Parathyroid adenoma (tissue), 2 donors: ENCODE measurements around the gene C8G.

ENCODE experiments used
- H2AFZ ChIP-seq: fragments of 300-600 bp; sonication (generic); one replicate; pipeline ENCODE4 v1.7.0; 2017; ENCODE audit warnings: antibody characterized with exemption, mild to moderate bottlenecking
- H3K27ac ChIP-seq: fragments of 300-600 bp; sonication (generic); one replicate; pipeline ENCODE4 v1.7.0; 2017
- H3K27me3 ChIP-seq: fragments of 300-600 bp; sonication (generic); one replicate; pipeline ENCODE4 v1.7.0; 2017; ENCODE audit warnings: low read length; ENCODE audit not compliant: control insufficient read depth, insufficient read depth
- H3K36me3 ChIP-seq: fragments of 300-600 bp; sonication (generic); one replicate; pipeline ENCODE4 v1.7.0; 2017; ENCODE audit warnings: low read length; ENCODE audit not compliant: control insufficient read depth, insufficient read depth
- H3K4me1 ChIP-seq: fragments of 300-600 bp; sonication (generic); one replicate; pipeline ENCODE4 v1.7.0; 2017; ENCODE audit warnings: control low read depth
- H3K4me2 ChIP-seq: fragments of 300-600 bp; sonication (generic); one replicate; pipeline ENCODE4 v1.7.0; 2017; ENCODE audit warnings: low read length
- H3K4me3 ChIP-seq: fragments of 300-600 bp; sonication (generic); one replicate; pipeline ENCODE4 v1.7.0; 2017; ENCODE audit warnings: low read depth, low read length
- H3K79me2 ChIP-seq: fragments of 300-600 bp; sonication (generic); one replicate; pipeline ENCODE4 v1.7.0; 2017; ENCODE audit warnings: control low read depth
- H3K9ac ChIP-seq: fragments of 300-600 bp; sonication (generic); one replicate; pipeline ENCODE4 v1.7.0; 2017; ENCODE audit warnings: mild to moderate bottlenecking
- H3K9me3 ChIP-seq: fragments of 300-600 bp; sonication (generic); one replicate; pipeline ENCODE4 v1.7.0; 2017; ENCODE audit warnings: low read length; ENCODE audit not compliant: control insufficient read depth
- TF ChIP-seq, protein P1 (sequence below): fragments of 300-600 bp; sonication (generic); IDR thresholded peaks from one replicate; pipeline ENCODE4 v1.7.0; 2017; ENCODE audit warnings: antibody characterized with exemption, mild to moderate bottlenecking
- donor health status: primary hyperparathyroidism.

The C8G gene

DNA sequence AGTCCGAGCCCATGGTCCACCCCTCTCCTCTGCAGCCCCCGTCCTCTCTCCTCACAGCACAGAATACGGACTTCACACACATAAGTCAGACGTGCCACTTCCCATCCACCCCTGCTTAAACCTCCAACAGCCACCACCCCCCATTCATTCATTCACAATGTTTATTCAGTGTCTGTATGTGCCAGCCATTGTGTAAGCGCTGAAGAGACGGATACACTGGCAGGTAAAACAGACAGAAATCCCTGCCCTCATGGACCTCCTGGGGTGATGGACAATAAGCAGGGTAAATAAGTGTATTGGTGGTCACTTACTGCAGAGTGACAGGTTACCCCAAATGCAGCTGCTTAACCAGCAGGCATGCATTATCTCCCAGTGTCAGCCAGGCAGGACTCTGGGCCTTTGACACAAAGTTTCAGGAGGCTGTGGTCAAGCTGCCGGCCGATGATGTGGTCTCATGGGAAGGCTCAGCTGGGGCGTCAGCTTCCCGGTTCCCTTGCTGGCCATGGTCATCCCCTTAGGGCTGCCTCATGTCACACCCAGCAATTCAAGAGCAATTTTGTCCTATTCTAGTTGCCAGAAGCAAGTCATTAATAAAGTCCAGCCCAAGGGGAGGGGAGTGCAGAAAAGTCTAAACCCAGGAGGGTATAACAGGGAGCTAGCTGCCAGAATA is 45.3 kb downstream of the C8G start:
- Histone ChIP-seq H3K4me2 (no peak overlapping the region), H3K27me3 (no peaks in the 10 kb centered on the region), H3K4me1 (no peaks in the 10 kb centered on the region), H3K36me3 (no peaks in the 10 kb centered on the region), H3K79me2 (no peaks in the 10 kb centered on the region), H3K9ac (no peak overlapping the region), H2AFZ (no peak overlapping the region), H3K27ac (no peak overlapping the region), H3K4me3 (no peak overlapping the region), H3K9me3 (no peaks in the 10 kb centered on the region)
- TF ChIP-seq, protein P1, sequence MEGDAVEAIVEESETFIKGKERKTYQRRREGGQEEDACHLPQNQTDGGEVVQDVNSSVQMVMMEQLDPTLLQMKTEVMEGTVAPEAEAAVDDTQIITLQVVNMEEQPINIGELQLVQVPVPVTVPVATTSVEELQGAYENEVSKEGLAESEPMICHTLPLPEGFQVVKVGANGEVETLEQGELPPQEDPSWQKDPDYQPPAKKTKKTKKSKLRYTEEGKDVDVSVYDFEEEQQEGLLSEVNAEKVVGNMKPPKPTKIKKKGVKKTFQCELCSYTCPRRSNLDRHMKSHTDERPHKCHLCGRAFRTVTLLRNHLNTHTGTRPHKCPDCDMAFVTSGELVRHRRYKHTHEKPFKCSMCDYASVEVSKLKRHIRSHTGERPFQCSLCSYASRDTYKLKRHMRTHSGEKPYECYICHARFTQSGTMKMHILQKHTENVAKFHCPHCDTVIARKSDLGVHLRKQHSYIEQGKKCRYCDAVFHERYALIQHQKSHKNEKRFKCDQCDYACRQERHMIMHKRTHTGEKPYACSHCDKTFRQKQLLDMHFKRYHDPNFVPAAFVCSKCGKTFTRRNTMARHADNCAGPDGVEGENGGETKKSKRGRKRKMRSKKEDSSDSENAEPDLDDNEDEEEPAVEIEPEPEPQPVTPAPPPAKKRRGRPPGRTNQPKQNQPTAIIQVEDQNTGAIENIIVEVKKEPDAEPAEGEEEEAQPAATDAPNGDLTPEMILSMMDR, result no peak

DNA sequence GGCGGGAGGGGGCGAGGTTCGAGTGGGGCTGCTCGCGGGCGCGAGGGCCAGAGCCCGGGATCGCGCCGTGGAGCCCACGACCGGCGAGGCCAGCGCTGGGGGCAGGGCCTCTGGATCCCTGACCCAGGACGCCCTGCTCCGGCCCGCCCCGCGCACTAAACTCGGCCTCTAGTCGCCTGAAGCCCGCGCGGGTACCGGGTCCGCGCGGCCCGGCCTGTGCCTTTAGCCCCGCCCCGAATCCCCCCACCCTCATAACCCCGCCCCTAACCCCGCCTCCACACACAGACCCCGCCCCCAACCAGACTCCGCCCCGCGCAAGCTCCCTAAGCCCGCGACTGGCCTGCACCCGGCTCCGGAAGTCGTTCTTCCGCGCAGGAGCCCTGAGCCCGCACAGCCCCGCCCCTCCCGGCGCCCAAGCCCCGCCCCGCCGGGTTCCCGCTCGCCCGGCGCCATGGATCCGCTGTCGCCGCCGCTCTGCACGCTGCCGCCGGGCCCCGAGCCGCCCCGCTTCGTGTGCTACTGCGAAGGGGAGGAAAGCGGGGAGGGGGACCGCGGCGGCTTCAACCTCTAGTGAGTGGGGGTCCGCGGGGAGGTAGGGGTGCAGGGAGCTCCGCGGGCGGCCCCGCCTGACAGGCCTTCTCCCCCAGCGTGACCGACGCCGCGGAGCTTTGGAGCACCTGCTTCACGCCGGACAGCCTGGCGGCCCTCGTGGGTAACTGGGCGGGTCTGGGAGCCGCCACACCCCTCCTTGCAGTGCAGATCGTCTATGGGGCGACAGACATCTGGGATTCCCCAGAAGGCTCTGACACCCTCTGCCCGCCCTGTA is 47.2 kb downstream of the C8G start, which contains the start of gene PAXX:
TSS of gene PAXX (plus strand) at position 430 of the 826 bp plus-strand sequence. CDS start at position 452, 22 bp downstream.
- H3K4me3 ChIP-seq, result peak within 1 kb of the TSS; percentile 79
- H3K79me2 ChIP-seq, result no peaks in the 10 kb centered on the region
- TF ChIP-seq, protein P1, result no peak
- no peaks in the 10 kb centered on the region for H3K9me3 ChIP-seq
- H3K4me2 ChIP-seq, result peak within 1 kb of the TSS; percentile 98
- peak within 1 kb of the TSS; percentile 59 for H2AFZ ChIP-seq
- no peaks in the 10 kb centered on the region for H3K27me3 ChIP-seq
- no peaks in the 10 kb centered on the region for H3K4me1 ChIP-seq
- H3K9ac ChIP-seq, result no peak within 1 kb of the TSS
- H3K36me3 ChIP-seq, result no peaks in the 10 kb centered on the region
- H3K27ac ChIP-seq, result peak within 1 kb of the TSS; percentile 49

DNA sequence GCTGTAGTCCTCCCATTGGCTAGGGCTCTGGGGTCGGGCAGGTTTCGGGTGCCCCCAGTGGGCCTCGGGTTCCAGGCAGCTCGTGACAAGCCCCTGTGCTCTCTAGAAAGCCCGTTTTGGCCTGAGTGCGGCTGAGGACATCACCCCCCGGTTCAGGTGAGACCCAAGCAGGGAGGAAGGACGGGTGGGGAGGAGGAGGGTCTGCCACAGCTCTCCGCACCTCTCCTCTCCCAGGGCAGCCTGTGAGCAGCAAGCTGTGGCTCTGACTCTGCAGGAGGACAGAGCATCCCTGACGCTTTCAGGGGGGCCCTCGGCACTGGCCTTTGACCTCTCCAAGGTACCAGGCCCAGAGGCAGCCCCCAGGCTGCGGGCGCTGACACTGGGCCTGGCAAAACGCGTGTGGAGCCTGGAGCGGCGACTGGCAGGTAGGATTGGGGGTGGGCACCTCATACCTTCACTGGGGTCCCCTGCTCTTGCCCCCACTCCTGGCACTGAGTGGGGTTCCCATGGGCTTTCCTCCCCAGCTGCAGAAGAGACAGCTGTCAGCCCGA is 47.9 kb downstream of the C8G start:
- Histone ChIP-seq H3K27ac (no peak overlapping the region), H3K9ac (no peak overlapping the region), H3K79me2 (no peaks in the 10 kb centered on the region), H3K4me1 (no peaks in the 10 kb centered on the region), H3K36me3 (no peaks in the 10 kb centered on the region), H2AFZ (peak overlapping the region; percentile 59), H3K27me3 (no peaks in the 10 kb centered on the region), H3K4me2 (peak overlapping the region; percentile 98), H3K9me3 (no peaks in the 10 kb centered on the region), H3K4me3 (peak overlapping the region; percentile 79)
- TF ChIP-seq, protein P1, result no peak

DNA sequence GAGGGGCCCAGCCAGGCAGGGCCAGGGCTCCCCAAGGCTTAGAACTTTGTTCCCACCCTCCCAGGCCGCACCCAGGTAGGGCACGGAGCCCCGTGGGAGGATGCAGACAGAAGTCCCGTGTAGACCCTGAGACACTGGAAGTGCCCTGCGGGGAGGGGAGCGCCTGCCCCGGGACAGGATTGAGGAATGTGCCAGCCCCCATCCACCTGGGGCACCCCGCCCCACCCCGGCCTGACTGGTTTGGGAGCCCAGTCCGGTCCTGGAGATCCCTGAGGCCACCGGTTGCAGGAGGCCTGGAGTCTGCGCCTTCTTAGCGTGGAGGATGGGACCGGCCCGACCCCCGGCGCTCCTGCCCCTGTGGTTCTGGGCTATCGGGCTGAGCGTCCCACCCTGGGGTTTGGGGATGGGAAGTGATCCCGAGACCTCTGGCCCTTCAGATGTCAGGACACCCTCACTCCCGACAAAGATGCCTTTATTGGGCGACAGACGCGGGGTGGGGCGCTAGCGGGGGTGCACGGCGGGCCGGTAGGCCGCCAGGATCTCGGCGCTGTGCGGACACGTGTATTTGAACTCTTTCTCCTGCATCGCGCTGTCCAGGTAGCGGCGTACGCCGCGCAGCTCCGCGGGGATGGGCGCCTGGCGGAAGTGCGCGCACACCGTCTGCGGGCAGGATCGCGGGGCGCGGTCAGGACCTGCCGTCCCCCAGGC is 49.3 kb downstream of the C8G start:
- no peak overlapping the region for H3K27ac ChIP-seq
- H2AFZ ChIP-seq, result no peak overlapping the region
- H3K9me3 ChIP-seq, result no peaks in the 10 kb centered on the region
- H3K4me1 ChIP-seq, result no peaks in the 10 kb centered on the region
- H3K36me3 ChIP-seq, result no peaks in the 10 kb centered on the region
- H3K27me3 ChIP-seq, result no peaks in the 10 kb centered on the region
- H3K4me3 ChIP-seq, result no peak overlapping the region
- H3K4me2 ChIP-seq, result no peak overlapping the region
- H3K79me2 ChIP-seq, result no peaks in the 10 kb centered on the region
- TF ChIP-seq, protein P1, result no peak
- no peak overlapping the region for H3K9ac ChIP-seq
